Measurements from ENCODE around the gene NDUFB4. TPM values are rescaled to one million over a fixed set of nuclear protein-coding genes. Genes with fewer than 3 reads are reported as not detected.
A peak's percentile ranks its signal among the peaks of the same experiment; 100 is the strongest.

NDUFB4 gene
- total RNA-seq, 1 experiment from 2014 or later: 174 TPM

DNA sequence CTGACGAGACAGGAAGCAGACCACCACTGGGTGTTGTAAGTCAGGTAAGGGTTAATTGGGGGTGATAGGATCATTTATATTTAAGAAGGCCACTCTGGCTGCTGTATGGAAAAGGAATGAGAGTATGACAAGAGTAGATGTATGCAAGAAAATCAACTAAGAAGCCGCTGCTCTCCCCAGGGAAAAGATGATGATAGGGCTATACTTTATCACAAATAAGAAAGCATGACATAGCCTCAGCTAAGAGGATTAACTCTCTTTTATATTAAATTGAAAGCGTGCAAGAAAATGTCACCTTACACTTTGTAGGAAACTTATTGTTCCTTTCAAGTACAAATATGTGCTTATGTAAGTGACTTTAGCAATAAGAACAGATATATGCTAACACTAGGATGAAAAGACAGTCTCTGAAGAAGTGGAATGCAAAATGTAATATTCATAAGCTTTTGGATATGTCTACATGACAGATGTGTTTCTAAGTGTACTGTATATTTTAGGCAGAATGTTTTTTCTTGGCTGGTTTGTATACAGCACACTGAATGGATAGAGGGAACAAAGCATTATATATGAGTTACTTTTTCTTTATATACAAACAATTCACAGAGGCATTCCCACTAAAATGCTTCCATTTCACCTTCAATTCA lies 8.7 kb upstream of the NDUFB4 start (continued):
- TF ChIP-seq, protein P1, sequence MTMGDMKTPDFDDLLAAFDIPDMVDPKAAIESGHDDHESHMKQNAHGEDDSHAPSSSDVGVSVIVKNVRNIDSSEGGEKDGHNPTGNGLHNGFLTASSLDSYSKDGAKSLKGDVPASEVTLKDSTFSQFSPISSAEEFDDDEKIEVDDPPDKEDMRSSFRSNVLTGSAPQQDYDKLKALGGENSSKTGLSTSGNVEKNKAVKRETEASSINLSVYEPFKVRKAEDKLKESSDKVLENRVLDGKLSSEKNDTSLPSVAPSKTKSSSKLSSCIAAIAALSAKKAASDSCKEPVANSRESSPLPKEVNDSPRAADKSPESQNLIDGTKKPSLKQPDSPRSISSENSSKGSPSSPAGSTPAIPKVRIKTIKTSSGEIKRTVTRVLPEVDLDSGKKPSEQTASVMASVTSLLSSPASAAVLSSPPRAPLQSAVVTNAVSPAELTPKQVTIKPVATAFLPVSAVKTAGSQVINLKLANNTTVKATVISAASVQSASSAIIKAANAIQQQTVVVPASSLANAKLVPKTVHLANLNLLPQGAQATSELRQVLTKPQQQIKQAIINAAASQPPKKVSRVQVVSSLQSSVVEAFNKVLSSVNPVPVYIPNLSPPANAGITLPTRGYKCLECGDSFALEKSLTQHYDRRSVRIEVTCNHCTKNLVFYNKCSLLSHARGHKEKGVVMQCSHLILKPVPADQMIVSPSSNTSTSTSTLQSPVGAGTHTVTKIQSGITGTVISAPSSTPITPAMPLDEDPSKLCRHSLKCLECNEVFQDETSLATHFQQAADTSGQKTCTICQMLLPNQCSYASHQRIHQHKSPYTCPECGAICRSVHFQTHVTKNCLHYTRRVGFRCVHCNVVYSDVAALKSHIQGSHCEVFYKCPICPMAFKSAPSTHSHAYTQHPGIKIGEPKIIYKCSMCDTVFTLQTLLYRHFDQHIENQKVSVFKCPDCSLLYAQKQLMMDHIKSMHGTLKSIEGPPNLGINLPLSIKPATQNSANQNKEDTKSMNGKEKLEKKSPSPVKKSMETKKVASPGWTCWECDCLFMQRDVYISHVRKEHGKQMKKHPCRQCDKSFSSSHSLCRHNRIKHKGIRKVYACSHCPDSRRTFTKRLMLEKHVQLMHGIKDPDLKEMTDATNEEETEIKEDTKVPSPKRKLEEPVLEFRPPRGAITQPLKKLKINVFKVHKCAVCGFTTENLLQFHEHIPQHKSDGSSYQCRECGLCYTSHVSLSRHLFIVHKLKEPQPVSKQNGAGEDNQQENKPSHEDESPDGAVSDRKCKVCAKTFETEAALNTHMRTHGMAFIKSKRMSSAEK (CRISPR knock-in tag; IDR thresholded peaks at IDR 0.05; ENCODE audit: borderline replicate concordance): no peak
- no peak for TF ChIP-seq NR1H2 (CRISPR knock-in tag; IDR thresholded peaks at IDR 0.05)
- TF ChIP-seq, protein P2, sequence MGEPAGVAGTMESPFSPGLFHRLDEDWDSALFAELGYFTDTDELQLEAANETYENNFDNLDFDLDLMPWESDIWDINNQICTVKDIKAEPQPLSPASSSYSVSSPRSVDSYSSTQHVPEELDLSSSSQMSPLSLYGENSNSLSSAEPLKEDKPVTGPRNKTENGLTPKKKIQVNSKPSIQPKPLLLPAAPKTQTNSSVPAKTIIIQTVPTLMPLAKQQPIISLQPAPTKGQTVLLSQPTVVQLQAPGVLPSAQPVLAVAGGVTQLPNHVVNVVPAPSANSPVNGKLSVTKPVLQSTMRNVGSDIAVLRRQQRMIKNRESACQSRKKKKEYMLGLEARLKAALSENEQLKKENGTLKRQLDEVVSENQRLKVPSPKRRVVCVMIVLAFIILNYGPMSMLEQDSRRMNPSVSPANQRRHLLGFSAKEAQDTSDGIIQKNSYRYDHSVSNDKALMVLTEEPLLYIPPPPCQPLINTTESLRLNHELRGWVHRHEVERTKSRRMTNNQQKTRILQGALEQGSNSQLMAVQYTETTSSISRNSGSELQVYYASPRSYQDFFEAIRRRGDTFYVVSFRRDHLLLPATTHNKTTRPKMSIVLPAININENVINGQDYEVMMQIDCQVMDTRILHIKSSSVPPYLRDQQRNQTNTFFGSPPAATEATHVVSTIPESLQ (CRISPR knock-in tag; IDR thresholded peaks at IDR 0.05): no peak
- TF ChIP-seq, protein P3, sequence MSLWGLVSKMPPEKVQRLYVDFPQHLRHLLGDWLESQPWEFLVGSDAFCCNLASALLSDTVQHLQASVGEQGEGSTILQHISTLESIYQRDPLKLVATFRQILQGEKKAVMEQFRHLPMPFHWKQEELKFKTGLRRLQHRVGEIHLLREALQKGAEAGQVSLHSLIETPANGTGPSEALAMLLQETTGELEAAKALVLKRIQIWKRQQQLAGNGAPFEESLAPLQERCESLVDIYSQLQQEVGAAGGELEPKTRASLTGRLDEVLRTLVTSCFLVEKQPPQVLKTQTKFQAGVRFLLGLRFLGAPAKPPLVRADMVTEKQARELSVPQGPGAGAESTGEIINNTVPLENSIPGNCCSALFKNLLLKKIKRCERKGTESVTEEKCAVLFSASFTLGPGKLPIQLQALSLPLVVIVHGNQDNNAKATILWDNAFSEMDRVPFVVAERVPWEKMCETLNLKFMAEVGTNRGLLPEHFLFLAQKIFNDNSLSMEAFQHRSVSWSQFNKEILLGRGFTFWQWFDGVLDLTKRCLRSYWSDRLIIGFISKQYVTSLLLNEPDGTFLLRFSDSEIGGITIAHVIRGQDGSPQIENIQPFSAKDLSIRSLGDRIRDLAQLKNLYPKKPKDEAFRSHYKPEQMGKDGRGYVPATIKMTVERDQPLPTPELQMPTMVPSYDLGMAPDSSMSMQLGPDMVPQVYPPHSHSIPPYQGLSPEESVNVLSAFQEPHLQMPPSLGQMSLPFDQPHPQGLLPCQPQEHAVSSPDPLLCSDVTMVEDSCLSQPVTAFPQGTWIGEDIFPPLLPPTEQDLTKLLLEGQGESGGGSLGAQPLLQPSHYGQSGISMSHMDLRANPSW (CRISPR knock-in tag; conservative IDR thresholded peaks at IDR 0.05; ENCODE audit: low read depth): no peak
- TF ChIP-seq ZNF317 (CRISPR knock-in tag; IDR thresholded peaks at IDR 0.05; ENCODE audit: borderline replicate concordance, low read depth): no peak

DNA sequence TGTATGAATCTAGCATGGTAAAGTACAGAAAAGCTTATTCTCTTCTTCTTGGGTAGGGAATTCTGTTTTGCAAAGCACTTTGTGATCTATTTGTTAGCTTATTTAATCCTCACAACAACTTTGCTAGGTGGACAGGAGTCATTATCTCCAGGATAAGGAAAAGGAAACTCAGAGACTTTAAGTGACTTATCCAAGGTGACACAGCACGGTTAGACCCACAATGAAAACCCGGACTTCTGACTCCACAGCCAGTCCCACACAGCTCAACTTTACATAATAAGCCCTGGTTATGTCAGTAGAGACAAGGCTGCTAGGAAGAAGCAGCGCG lies 384 bp upstream of the NDUFB4 start:
- CTCF ChIA-PET: interaction anchor here (0.9 to 2.1 kb wide), 7 partner anchors 9 to 200 kb away, joined by 3 to 18 read pairs (median 6); no protein-coding TSS in a partner anchor
- H3K27ac Mint-ChIP-seq: peak overlapping the region; percentile 92
- no peak for ATAC-seq

DNA sequence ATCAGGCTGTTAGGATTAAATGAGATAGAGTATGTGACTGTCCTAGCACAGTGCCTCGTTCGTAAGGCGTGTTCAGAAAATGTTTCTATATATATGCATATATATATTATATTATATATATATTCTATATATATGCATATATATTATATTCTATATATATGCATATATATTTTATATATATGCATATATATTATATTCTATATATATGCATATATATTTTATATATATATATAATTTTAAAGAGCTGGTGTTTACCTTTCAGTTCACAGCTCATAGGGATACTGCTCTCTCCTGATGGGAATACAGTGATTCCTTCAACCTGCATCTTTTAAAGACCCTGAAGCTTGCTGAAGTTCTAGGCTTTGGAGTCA lies 702 bp downstream of the NDUFB4 start:
- ChIA-PET CTCF (interaction anchor here (1.4 to 2.1 kb wide), 3 partner anchors 29 to 199 kb away, joined by 3 to 18 read pairs (median 8); no protein-coding TSS in a partner anchor), POLR2A (no interaction called here)
- ATAC-seq: no peak
- peak overlapping the region; percentile 89 for H3K4me3 Mint-ChIP-seq
- TF ChIP-seq, protein P4, sequence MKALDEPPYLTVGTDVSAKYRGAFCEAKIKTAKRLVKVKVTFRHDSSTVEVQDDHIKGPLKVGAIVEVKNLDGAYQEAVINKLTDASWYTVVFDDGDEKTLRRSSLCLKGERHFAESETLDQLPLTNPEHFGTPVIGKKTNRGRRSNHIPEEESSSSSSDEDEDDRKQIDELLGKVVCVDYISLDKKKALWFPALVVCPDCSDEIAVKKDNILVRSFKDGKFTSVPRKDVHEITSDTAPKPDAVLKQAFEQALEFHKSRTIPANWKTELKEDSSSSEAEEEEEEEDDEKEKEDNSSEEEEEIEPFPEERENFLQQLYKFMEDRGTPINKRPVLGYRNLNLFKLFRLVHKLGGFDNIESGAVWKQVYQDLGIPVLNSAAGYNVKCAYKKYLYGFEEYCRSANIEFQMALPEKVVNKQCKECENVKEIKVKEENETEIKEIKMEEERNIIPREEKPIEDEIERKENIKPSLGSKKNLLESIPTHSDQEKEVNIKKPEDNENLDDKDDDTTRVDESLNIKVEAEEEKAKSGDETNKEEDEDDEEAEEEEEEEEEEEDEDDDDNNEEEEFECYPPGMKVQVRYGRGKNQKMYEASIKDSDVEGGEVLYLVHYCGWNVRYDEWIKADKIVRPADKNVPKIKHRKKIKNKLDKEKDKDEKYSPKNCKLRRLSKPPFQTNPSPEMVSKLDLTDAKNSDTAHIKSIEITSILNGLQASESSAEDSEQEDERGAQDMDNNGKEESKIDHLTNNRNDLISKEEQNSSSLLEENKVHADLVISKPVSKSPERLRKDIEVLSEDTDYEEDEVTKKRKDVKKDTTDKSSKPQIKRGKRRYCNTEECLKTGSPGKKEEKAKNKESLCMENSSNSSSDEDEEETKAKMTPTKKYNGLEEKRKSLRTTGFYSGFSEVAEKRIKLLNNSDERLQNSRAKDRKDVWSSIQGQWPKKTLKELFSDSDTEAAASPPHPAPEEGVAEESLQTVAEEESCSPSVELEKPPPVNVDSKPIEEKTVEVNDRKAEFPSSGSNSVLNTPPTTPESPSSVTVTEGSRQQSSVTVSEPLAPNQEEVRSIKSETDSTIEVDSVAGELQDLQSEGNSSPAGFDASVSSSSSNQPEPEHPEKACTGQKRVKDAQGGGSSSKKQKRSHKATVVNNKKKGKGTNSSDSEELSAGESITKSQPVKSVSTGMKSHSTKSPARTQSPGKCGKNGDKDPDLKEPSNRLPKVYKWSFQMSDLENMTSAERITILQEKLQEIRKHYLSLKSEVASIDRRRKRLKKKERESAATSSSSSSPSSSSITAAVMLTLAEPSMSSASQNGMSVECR (CRISPR knock-in tag; IDR thresholded peaks at IDR 0.05; ENCODE audit: borderline replicate concordance): no peak
- TF ChIP-seq HMGA2 (CRISPR knock-in tag; IDR thresholded peaks at IDR 0.05) (peak; percentile 90; the same call in 1 of the 2 replicates), NFE2L1 (CRISPR knock-in tag; IDR thresholded peaks at IDR 0.05) (no peak), GABPB1 (CRISPR knock-in tag; IDR thresholded peaks at IDR 0.05) (no peak)
- H3K4me1 Mint-ChIP-seq: peaks cover 8% of the 10 kb centered on the region
- H3K27ac Mint-ChIP-seq: peak overlapping the region; percentile 96
- no peaks in the 10 kb centered on the region for H3K9me3 Mint-ChIP-seq
- H3K36me3 Mint-ChIP-seq: peaks cover 14% of the 10 kb centered on the region
- peaks cover 3% of the 10 kb centered on the region; the same call in 1 of the 2 replicates for H3K27me3 Mint-ChIP-seq (ENCODE audit: low read depth)
- no peak for DNase-seq (ENCODE audit: low spot score)

More for the DNA sequence above, 384 bp upstream of the NDUFB4 start:
- H3K36me3 Mint-ChIP-seq: peaks cover 3% of the 10 kb centered on the region
- DNase-seq (ENCODE audit: low spot score): no peak
- H3K9me3 Mint-ChIP-seq: no peaks in the 10 kb centered on the region
- H3K4me1 Mint-ChIP-seq: peaks cover 8% of the 10 kb centered on the region
- H3K4me3 Mint-ChIP-seq: peak overlapping the region; percentile 89
- POLR2A ChIA-PET: interaction anchor here (0.7 to 1.1 kb wide), 7 partner anchors 9 to 312 kb away, joined by 3 to 5 read pairs (median 3); partner anchors contain the start of gene STXBP5L
- peaks cover 3% of the 10 kb centered on the region; the same call in 1 of the 2 replicates for H3K27me3 Mint-ChIP-seq (ENCODE audit: low read depth)
- TF ChIP-seq TEAD1 (CRISPR knock-in tag; IDR thresholded peaks at IDR 0.05) (no peak), GTF2I (CRISPR knock-in tag; conservative IDR thresholded peaks at IDR 0.05) (0 out of 2 replicates have a peak, but pooled peaks have one; percentile 59)
